ENCODE measurements around the gene PSIP1. TPM values are rescaled to one million over a fixed set of nuclear protein-coding genes. Genes with fewer than 3 reads are reported as not detected.

PSIP1 gene
- total RNA-seq, 1 donor from 2014 or later = 10.5 TPM

- no peak overlapping the region for H3K4me3 ChIP-seq (ENCODE audit: low read depth, low read length)
- DNase-seq (ENCODE audit: low read depth) = no peak
- no peaks in the 10 kb centered on the region for H3K27me3 ChIP-seq (ENCODE audit: control insufficient read depth, insufficient read depth, low read length)
- H3K36me3 ChIP-seq (ENCODE audit: control insufficient read depth, insufficient read depth, low read length) = no peaks in the 10 kb centered on the region
- TF ChIP-seq CTCF (IDR thresholded peaks at IDR 0.05; ENCODE audit: insufficient read depth, low read length, severe bottlenecking) = no peak
- no peak for FAIRE-seq
Measured at GRCh38 chr9:15499139-15499538, 11.6 kb downstream of the PSIP1 start.

- no peak for DNase-seq (ENCODE audit: low read depth)
- Histone ChIP-seq H3K36me3 (ENCODE audit: control insufficient read depth, insufficient read depth, low read length) (no peaks in the 10 kb centered on the region), H3K4me3 (ENCODE audit: low read depth, low read length) (no peak overlapping the region), H3K27me3 (ENCODE audit: control insufficient read depth, insufficient read depth, low read length) (no peaks in the 10 kb centered on the region)
- TF ChIP-seq CTCF (IDR thresholded peaks at IDR 0.05; ENCODE audit: insufficient read depth, low read length, severe bottlenecking) = no peak
- FAIRE-seq = no peak
Measured at GRCh38 chr9:15498246-15498995, 12.3 kb downstream of the PSIP1 start.

- no peak for TF ChIP-seq CTCF (IDR thresholded peaks at IDR 0.05; ENCODE audit: insufficient read depth, low read length, severe bottlenecking)
- Histone ChIP-seq H3K36me3 (ENCODE audit: control insufficient read depth, insufficient read depth, low read length) (no peaks in the 10 kb centered on the region), H3K4me3 (ENCODE audit: low read depth, low read length) (no peak overlapping the region), H3K27me3 (ENCODE audit: control insufficient read depth, insufficient read depth, low read length) (no peaks in the 10 kb centered on the region)
- DNase-seq (ENCODE audit: low read depth) = no peak
- FAIRE-seq = peak; percentile 47
Measured at GRCh38 chr9:15492485-15493150, 18.2 kb downstream of the PSIP1 start.

GRCh38 chr9:15491950-15492349 is 18.8 kb downstream of the PSIP1 start:
- DNase-seq (ENCODE audit: low read depth) (no peak), FAIRE-seq (no peak)
- H3K4me3 ChIP-seq (ENCODE audit: low read depth, low read length) = no peak overlapping the region
- no peaks in the 10 kb centered on the region for H3K36me3 ChIP-seq (ENCODE audit: control insufficient read depth, insufficient read depth, low read length)
- no peaks in the 10 kb centered on the region for H3K27me3 ChIP-seq (ENCODE audit: control insufficient read depth, insufficient read depth, low read length)
- no peak for TF ChIP-seq CTCF (IDR thresholded peaks at IDR 0.05; ENCODE audit: insufficient read depth, low read length, severe bottlenecking)

- DNase-seq (ENCODE audit: low read depth) (peak; percentile 25), FAIRE-seq (no peak)
- no peaks in the 10 kb centered on the region for H3K27me3 ChIP-seq (ENCODE audit: control insufficient read depth, insufficient read depth, low read length)
- peak; percentile 10 for TF ChIP-seq CTCF (IDR thresholded peaks at IDR 0.05; ENCODE audit: insufficient read depth, low read length, severe bottlenecking)
- no peaks in the 10 kb centered on the region for H3K36me3 ChIP-seq (ENCODE audit: control insufficient read depth, insufficient read depth, low read length)
- H3K4me3 ChIP-seq (ENCODE audit: low read depth, low read length) = no peak overlapping the region
Measured at GRCh38 chr9:15485836-15486666, 24.7 kb downstream of the PSIP1 start.
